Astrocyte (in vitro differentiated cells and primary cell): ENCODE data around the gene ACMSD.

Source experiments
- CTCF ChIP-seq: IDR thresholded peaks from 2 replicates; pipeline ENCODE4 v1.5.1; 2011; ENCODE audit warnings: low read depth, mild to moderate bottlenecking, inconsistent platforms, low read length, moderate library complexity; ENCODE audit not compliant: insufficient read depth
- EZH2 ChIP-seq: IDR thresholded peaks from 2 replicates; pipeline ENCODE4 v1.6.1; 2012; ENCODE audit warnings: mild to moderate bottlenecking, low read length, inconsistent platforms; ENCODE audit not compliant: insufficient read depth

GRCh38 chr2:134884435-134884834 is 46.0 kb downstream of the ACMSD start:
- no peak for TF ChIP-seq EZH2
- no peak for TF ChIP-seq CTCF
